ENCODE measurements around the gene BMPER. TPM values are rescaled to one million over a fixed set of nuclear protein-coding genes. Genes with fewer than 3 reads are reported as not detected.

Gene BMPER
- polyA plus RNA-seq, 1 of the 3 experiments (the other 2 are of a cell fraction): 20.0 TPM

- TF ChIP-seq USF1 (IDR thresholded peaks at IDR 0.05; ENCODE audit: borderline replicate concordance, low read depth): no peak
- peak; percentile 97 for TF ChIP-seq JUND (IDR thresholded peaks at IDR 0.05)
- TF ChIP-seq EP300 (IDR thresholded peaks at IDR 0.05; ENCODE audit: borderline replicate concordance in 1 of 2, low read depth in 1 of 2, low read length in 1 of 2): peak; percentile 44 to 99
- peak; percentile 88 for TF ChIP-seq PBX3 (IDR thresholded peaks at IDR 0.05)
- peak; percentile 58; the same call in 1 of the 2 replicates for TF ChIP-seq RXRA (IDR thresholded peaks at IDR 0.05; ENCODE audit: borderline replicate concordance, low read depth)
- TF ChIP-seq CHD2 (IDR thresholded peaks at IDR 0.05; ENCODE audit: low read length, partially characterized antibody): no peak
- peak; percentile 98 for TF ChIP-seq TEAD4 (IDR thresholded peaks at IDR 0.05; ENCODE audit: borderline replicate concordance, insufficient read depth)
- no peak for TF ChIP-seq CTCF (IDR thresholded peaks at IDR 0.05)
- no peak for TF ChIP-seq SMC3 (IDR thresholded peaks at IDR 0.05; ENCODE audit: low read depth, low read length)
- TF ChIP-seq POLR2AphosphoS5 (IDR thresholded peaks at IDR 0.05; ENCODE audit: low read depth, low read length): peak; percentile 68; the same call in 1 of the 2 replicates
- TF ChIP-seq ELF1 (IDR thresholded peaks at IDR 0.05): peak; percentile 63; the same call in 1 of the 2 replicates
- TF ChIP-seq GATA2 (CRISPR knock-in tag; IDR thresholded peaks at IDR 0.05): no peak
- peak; percentile 51 for TF ChIP-seq GABPA (IDR thresholded peaks at IDR 0.05; ENCODE audit: low read depth)
- TF ChIP-seq ZBTB33 (IDR thresholded peaks at IDR 0.05; ENCODE audit: borderline replicate concordance, low read depth): 0 out of 2 replicates have a peak, but pooled peaks have one; percentile 64
- no peak for TF ChIP-seq RAD21 (IDR thresholded peaks at IDR 0.05; ENCODE audit: low read length)
- TF ChIP-seq FOSL2 (IDR thresholded peaks at IDR 0.05; ENCODE audit: borderline replicate concordance, low read depth): peak; percentile 92
- no peak for TF ChIP-seq EZH2phosphoT487 (IDR thresholded peaks at IDR 0.05; ENCODE audit: borderline replicate concordance, low read depth)
- TF ChIP-seq MXI1 (IDR thresholded peaks at IDR 0.05; ENCODE audit: low read depth, low read length): no peak
- no peak for TF ChIP-seq NRF1 (IDR thresholded peaks at IDR 0.05; ENCODE audit: low read depth, low read length)
- TF ChIP-seq FOXM1 (IDR thresholded peaks at IDR 0.05; ENCODE audit: low read depth): peak; percentile 97
- peak; percentile 24; the same call in 1 of the 2 replicates for TF ChIP-seq SIN3A (IDR thresholded peaks at IDR 0.05; ENCODE audit: borderline replicate concordance, low read depth, low read length)
- TF ChIP-seq NFIC (IDR thresholded peaks at IDR 0.05; ENCODE audit: borderline replicate concordance): peak; percentile 87
- no peak for TF ChIP-seq RFX5 (IDR thresholded peaks at IDR 0.05; ENCODE audit: low read length)
- peak; percentile 69; the same call in 1 of the 2 replicates for TF ChIP-seq MEF2A (IDR thresholded peaks at IDR 0.05; ENCODE audit: borderline replicate concordance, low read depth)
- TF ChIP-seq MAX (IDR thresholded peaks at IDR 0.05; ENCODE audit: low read depth): peak; percentile 92
- peak; percentile 98 for TF ChIP-seq TCF12 (IDR thresholded peaks at IDR 0.05)
- Histone ChIP-seq H3F3A (replicated peaks; ENCODE audit: insufficient read depth) (peaks cover 50% of the 10 kb centered on the region), H2AFZ (ENCODE audit: low read depth) (peak overlapping the region; percentile 8)
These were observed 74.5 kb downstream of the BMPER start for GRCh38 chr7:33979807-33980355.

More at GRCh38 chr7:33979807-33980355, 74.5 kb downstream of the BMPER start:
- Histone ChIP-seq H3K9me2 (no peaks in the 10 kb centered on the region), H3K79me2 (ENCODE audit: insufficient read depth) (no peaks in the 10 kb centered on the region), H3K36me3 (replicated peaks in 1 of 2; ENCODE audit: control insufficient read depth in 1 of 2, insufficient read depth in 2 of 2, low read length in 1 of 2) (no peaks in the 10 kb centered on the region), H3K4me1 (ENCODE audit: control insufficient read depth in 1 of 2, insufficient read depth in 2 of 2, low read depth in 1 of 2, low read length in 1 of 2) (peaks cover 5 to 40% of the 10 kb centered on the region in 2 experiments), H3K9me3 (no peaks in the 10 kb centered on the region), H3K4me2 (peak overlapping the region; percentile 69), H3K27ac (ENCODE audit: low read depth in 2 of 2, low read length in 1 of 2) (peak overlapping the region; percentile 75 to 94; a peak in 3 of 4 replicates), H3K9ac (peak overlapping the region; percentile 65), H3K4me3 (ENCODE audit: low read depth in 2 of 2, low read length in 1 of 2) (peak overlapping the region; percentile 7 to 23; a peak in 3 of 4 replicates), H3K27me3 (ENCODE audit: insufficient read depth) (no peaks in the 10 kb centered on the region), H4K20me1 (ENCODE audit: insufficient read depth) (no peaks in the 10 kb centered on the region)
- ChIA-PET POLR2A (no interaction called here), CTCF (interaction anchor here (1.4 to 1.6 kb wide), 2 partner anchors 18 to 25 kb away, joined by 4 read pairs; no protein-coding TSS in a partner anchor)
- no peak for DNase-seq
- WGBS (ENCODE audit: low lambda C conversion rate): 0% methylated on average over 8 of the region's 8 CpGs
